K562 (cell line): ENCODE data around the gene CDCA5. TPM values are rescaled to one million over a fixed set of nuclear protein-coding genes. Genes with fewer than 3 reads are reported as not detected.

Source experiments
- ATAC-seq: fragments of 200-7000 bp; cut with Tn5 transposase; 3 replicates; pipeline ENCODE4 v1.9.1; 2020; ENCODE audit warnings: moderate library complexity
- BruUV-seq: library from RNA; stranded (reverse); fragments of 400-500 nt; replicated peaks from 2 replicates; lab custom pipeline; 2021; lab: Mats Ljungman, UMichigan
- CTCF ChIA-PET: fragments of 300-600 bp; formaldehyde crosslinking; extraction: SDS; loops from one replicate; lab custom pipeline; 2021; ENCODE audit warnings: low intra/inter-chr PET ratio; lab: Yijun Ruan, JAX
- POLR2A ChIA-PET: fragments of 300-600, 350-650 bp; sonication (Branson Sonifier 250); formaldehyde crosslinking; extraction: SDS; loops from one replicate; lab custom pipeline; 2021; ENCODE audit warnings: antibody characterized with exemption, inconsistent platforms; lab: Yijun Ruan, JAX
- DNase-seq, 4 experiments: peaks; one replicate each; pipeline versions ENCODE4 v3.0.0 to v3.0.0-alpha.2; 2011 to 2018; ENCODE audit warnings: low spot score in 3 of 4, mixed read lengths in 3 of 4; ENCODE audit errors: extremely low read depth in 1 of 4
- FAIRE-seq: peaks from 2 replicates; lab custom pipeline; 2011; peaks lifted over from hg19 to GRCh38; lab: Jason Lieb, UNC
- H2AFZ ChIP-seq: 2 replicates; pipeline ENCODE4 v1.6.0; 2011; ENCODE audit warnings: low read depth, low read length, control low read depth, inconsistent platforms
- H3K27ac ChIP-seq: fragments of 200-600 bp; 3 replicates; pipeline ENCODE4 v1.8.0; 2011; ENCODE audit warnings: low read depth, mild to moderate bottlenecking, control low read depth, inconsistent platforms, low read length, moderate library complexity, mixed read lengths; ENCODE audit errors: extremely low read depth
- H3K27me3 ChIP-seq, 2 experiments: fragments of 300-600 bp in 1 of 2; 2 replicates in 1 of 2; 3 replicates in 1 of 2; pipeline versions ENCODE4 v1.6.0 to v1.8.0; 2011; ENCODE audit warnings: inconsistent platforms in 2 of 2, low read length in 2 of 2, mild to moderate bottlenecking in 1 of 2, mixed read lengths in 1 of 2, moderate library complexity in 1 of 2; ENCODE audit not compliant: control insufficient read depth in 2 of 2, insufficient read depth in 2 of 2
- H3K36me3 ChIP-seq: fragments of 300-600 bp; 3 replicates; pipeline ENCODE4 v1.8.0; 2011; ENCODE audit warnings: mild to moderate bottlenecking, low read length, inconsistent platforms; ENCODE audit not compliant: control insufficient read depth, insufficient read depth
- H3K4me1 ChIP-seq, 2 experiments: fragments of 200-600 bp in 1 of 2; replicated peaks in 1 of 2; 2 replicates in 1 of 2; 3 replicates in 1 of 2; pipeline versions ENCODE4 v1.5.1 to v1.8.0; 2011; ENCODE audit warnings: inconsistent platforms in 2 of 2, low read length in 2 of 2, mild to moderate bottlenecking in 1 of 2, mixed read lengths in 1 of 2, moderate library complexity in 1 of 2; ENCODE audit not compliant: control insufficient read depth in 2 of 2, insufficient read depth in 2 of 2
- H3K4me2 ChIP-seq: 2 replicates; pipeline ENCODE4 v1.6.1; 2011; ENCODE audit warnings: low read length, control low read depth, inconsistent platforms, mixed read lengths; ENCODE audit not compliant: insufficient read depth
- H3K4me3 ChIP-seq: fragments of 200-600 bp; sonication (generic), shearing (Covaris generic); 2 replicates; pipeline ENCODE4 v1.5.1; 2016; ENCODE audit warnings: control low read depth, inconsistent platforms
- H3K79me2 ChIP-seq: fragments of 200-600 bp; 3 replicates; pipeline ENCODE4 v1.8.0; 2011; ENCODE audit warnings: low read length, inconsistent platforms; ENCODE audit not compliant: control insufficient read depth, insufficient read depth
- H3K9ac ChIP-seq, 2 experiments: 2 replicates each; pipeline versions ENCODE4 v1.6.0 to v1.6.1; 2011; ENCODE audit warnings: low read depth in 2 of 2, low read length in 2 of 2, control low read depth in 1 of 2, inconsistent platforms in 1 of 2, mild to moderate bottlenecking in 1 of 2, mixed read lengths in 1 of 2; ENCODE audit not compliant: insufficient read depth in 1 of 2
- H3K9me1 ChIP-seq: one replicate; pipeline ENCODE4 v1.6.0; 2011; ENCODE audit warnings: inconsistent platforms, mild to moderate bottlenecking, low read length, moderate library complexity; ENCODE audit not compliant: control insufficient read depth, insufficient read depth
- H3K9me3 ChIP-seq: replicated peaks from 2 replicates; pipeline ENCODE4 v1.5.1; 2011; ENCODE audit warnings: low read depth, low read length, inconsistent platforms; ENCODE audit not compliant: control insufficient read depth, insufficient read depth
- H4K20me1 ChIP-seq: replicated peaks from 2 replicates; pipeline ENCODE4 v1.6.1; 2011; ENCODE audit warnings: low read length, inconsistent platforms, mixed read lengths; ENCODE audit not compliant: control insufficient read depth, insufficient read depth
- CBX1 ChIP-seq: sonication (generic); IDR thresholded peaks from 2 replicates; pipeline ENCODE4 v1.6.1; 2016; ENCODE audit warnings: antibody characterized with exemption, low read depth, mild to moderate bottlenecking
- E4F1 ChIP-seq: fragments of 250-450 bp; sonication (Bioruptor Pico); IDR thresholded peaks from 2 replicates; pipeline ENCODE4 v1.5.0; 2021; ENCODE audit warnings: mild to moderate bottlenecking, borderline replicate concordance
- FOSL1 ChIP-seq: fragments of 200-800 bp; sonication (Bioruptor generic); conservative IDR thresholded peaks from 2 replicates; pipeline ENCODE4 v1.6.1; 2016; ENCODE audit warnings: missing genetic modification characterization, missing compliant biosample characterization
- MAX ChIP-seq: sonication (generic); formaldehyde crosslinking; IDR thresholded peaks from 2 replicates; pipeline ENCODE4 v1.9.0; 2022; ENCODE audit warnings: mild to moderate bottlenecking, missing genetic modification reagents
- PHTF2 ChIP-seq: fragments of 250-450 bp; sonication (Bioruptor Pico); IDR thresholded peaks from 2 replicates; pipeline ENCODE4 v1.5.0; 2021; ENCODE audit warnings: mild to moderate bottlenecking
- SRSF9 ChIP-seq: fragments of 200-400 bp; formaldehyde crosslinking; IDR thresholded peaks from 2 replicates; pipeline ENCODE4 v1.6.1; 2017; ENCODE audit warnings: low read depth, low read length, borderline replicate concordance
- TFAP4 ChIP-seq: sonication (generic); formaldehyde crosslinking; IDR thresholded peaks from 2 replicates; pipeline ENCODE4 v1.8.0; 2022; ENCODE audit warnings: missing genetic modification reagents, mild to moderate bottlenecking, moderate library complexity, borderline replicate concordance
- WGBS: fragments of 100-300 bp; shearing (Covaris generic); methylation state at CpG from one replicate; pipeline ENCODE4 v1.1.6; 2016; ENCODE audit warnings: low coverage, mixed read lengths; ENCODE audit not compliant: insufficient coverage; ENCODE audit errors: missing lambda C conversion rate; 5-methylcytosine and 5-hydroxymethylcytosine counted together
- in situ Hi-C: fragments of 300-500 bp; cut with MboI; formaldehyde crosslinking; loops from 4 replicates; pipeline ENCODE4 v1.15.0; 2018; ENCODE audit warnings: inconsistent platforms, mixed read lengths
- intact Hi-C: fragments of 100-400 bp; cut with micrococcal nuclease; formaldehyde crosslinking; loops from 2 replicates; pipeline ENCODE4 v1.14.2; 2022
- polyA plus RNA-seq, 8 experiments: library from polyadenylated mRNA; depleted of rRNA in 4 of 8; stranded (reverse) in 5 of 8; unstranded in 3 of 8; fragments of >200 nt; fragmentation: Nextera tagmentation in 2 of 8; fragmentation: Illumina TruSeq in 1 of 8; extraction: Ambion mirVana in 2 of 8; extraction: Trizol in 1 of 8; gene quantifications; 2 replicates each; pipeline versions ENCODE4 v1.2.1 to v1.2.3, GENCODE V29; 2011 to 2014; ENCODE audit warnings: inconsistent platforms in 1 of 8, missing spikeins in 1 of 8
- total RNA-seq, 7 experiments: library from RNA; depleted of rRNA in 6 of 7; stranded (reverse); fragments of >200 nt in 6 of 7; fragmentation: Illumina TruSeq in 2 of 7; extraction: Trizol in 2 of 7; gene quantifications; 2 replicates each; pipeline versions ENCODE4 v1.2.1 to v1.2.3, GENCODE V29; 2011 to 2021; ENCODE audit warnings: low replicate concordance in 1 of 7

The CDCA5 gene
- total and polyA plus RNA-seq, 9 of the 15 experiments (the other 6 are each of a cell fraction or from before 2014, with no cell fraction given) = 18.9 to 94.3 (median 64.6) TPM

GRCh38 chr11:65125197-65126056 lies 41.6 kb upstream of the CDCA5 start:
- H3K27ac ChIP-seq = no peak overlapping the region; the same call in 2 of the 3 replicates
- WGBS = 88% methylated on average over 12 of the region's 12 CpGs
- H3K4me1 ChIP-seq = peaks cover 8 to 16% of the 10 kb centered on the region in 2 experiments; a peak in 4 of 5 replicates
- TF ChIP-seq E4F1 (CRISPR knock-in tag) (no peak), CBX1 (no peak), TFAP4 (0 out of 2 replicates have a peak, but pooled peaks have one; percentile 11), MAX (CRISPR knock-in tag) (no peak), FOSL1 (tag) (peak; percentile 16; the same call in 1 of the 2 replicates), SRSF9 (no peak), PHTF2 (CRISPR knock-in tag) (no peak)
- H3K4me2 ChIP-seq = no peak overlapping the region
- in situ Hi-C loops = no loop called here
- ChIA-PET CTCF (no interaction called here), POLR2A (interaction anchor here (0.6 to 9.5 kb wide), 8 partner anchors 8 to 157 kb away, joined by 3 to 182 read pairs (median 3); partner anchors contain the start of genes SPDYC, SYVN1, TM7SF2 and VPS51)
- DNase-seq (peak in 1 of 4 experiments; percentile 3), ATAC-seq (no peak), FAIRE-seq (no peak)
- no peaks in the 10 kb centered on the region for H3K9me3 ChIP-seq
- BruUV-seq = no TSS peak
- H3K4me3 ChIP-seq = no peak overlapping the region
- intact Hi-C loops = no loop called here
- H3K9ac ChIP-seq = 0 out of 4 replicates have a peak overlapping the region, but pooled peaks of 1 of the 2 experiments have one; percentile 6
- peaks cover 79% of the 10 kb centered on the region for H3K36me3 ChIP-seq
- H3K27me3 ChIP-seq = no peaks in the 10 kb centered on the region
- no peak overlapping the region for H2AFZ ChIP-seq
- H3K9me1 ChIP-seq = no peaks in the 10 kb centered on the region
- H4K20me1 ChIP-seq = peaks cover 6% of the 10 kb centered on the region; the same call in 1 of the 2 replicates
- peaks cover 47% of the 10 kb centered on the region for H3K79me2 ChIP-seq
